HepG2 (cell line): ENCODE measurements around the gene CHMP5. TPM values are rescaled to one million over a fixed set of nuclear protein-coding genes. Genes with fewer than 3 reads are reported as not detected.

Experiments
- CEBPB ChIP-seq: IDR thresholded peaks from 2 replicates; pipeline ENCODE4 v1.6.1; 2011; ENCODE audit warnings: low read depth, low read length, improper control_type of control experiment, borderline replicate concordance
- DNMT1 ChIP-seq: sonication (generic); formaldehyde crosslinking; IDR thresholded peaks from 2 replicates; pipeline ENCODE4 v1.5.1; 2020; ENCODE audit warnings: mild to moderate bottlenecking, missing genetic modification reagents
- EP300 ChIP-seq, 3 experiments: sonication (generic) in 1 of 3; formaldehyde crosslinking in 1 of 3; IDR thresholded peaks; 2 replicates each; pipeline versions ENCODE4 v1.5.1 to v1.6.1; 2011 to 2020; ENCODE audit warnings: low read depth in 2 of 3, low read length in 2 of 3, borderline replicate concordance in 1 of 3, improper control_type of control experiment in 1 of 3, mild to moderate bottlenecking in 1 of 3, missing genetic modification reagents in 1 of 3, moderate library complexity in 1 of 3
- ETV6 ChIP-seq: sonication (generic); formaldehyde crosslinking; conservative IDR thresholded peaks from 2 replicates; pipeline ENCODE4 v1.4.0; 2020; ENCODE audit warnings: missing genetic modification reagents
- FOXO4 ChIP-seq: sonication (generic); formaldehyde crosslinking; conservative IDR thresholded peaks from 2 replicates; pipeline ENCODE4 v1.8.1; 2023; ENCODE audit warnings: missing genetic modification reagents
- GATAD1 ChIP-seq: IDR thresholded peaks from 2 replicates; pipeline ENCODE4 v1.6.1; 2016; ENCODE audit warnings: missing genetic modification reagents, missing compliant biosample characterization
- HNF4A ChIP-seq: sonication (generic); formaldehyde crosslinking; IDR thresholded peaks from 2 replicates; pipeline ENCODE4 v1.4.0; 2020; ENCODE audit warnings: missing genetic modification reagents
- HNRNPUL1 ChIP-seq: fragments of 200-400 bp; formaldehyde crosslinking; IDR thresholded peaks from 2 replicates; pipeline ENCODE4 v1.6.1; 2017; ENCODE audit warnings: low read depth, mild to moderate bottlenecking, low read length, moderate library complexity
- KMT2B ChIP-seq: IDR thresholded peaks from 2 replicates; pipeline ENCODE4 v1.6.1; 2016; ENCODE audit warnings: missing genetic modification reagents, missing compliant biosample characterization
- MBNL3 ChIP-seq: fragments of 250-450 bp; sonication (Bioruptor Pico); conservative IDR thresholded peaks from 2 replicates; pipeline ENCODE4 v1.8.0; 2022; ENCODE audit warnings: mild to moderate bottlenecking, inconsistent platforms
- MED13 ChIP-seq: sonication (generic); formaldehyde crosslinking; IDR thresholded peaks from 2 replicates; pipeline ENCODE4 v1.5.0; 2020; ENCODE audit warnings: missing genetic modification reagents
- MEIS1 ChIP-seq: sonication (generic); formaldehyde crosslinking; IDR thresholded peaks from 2 replicates; pipeline ENCODE4 v1.9.0; 2021; ENCODE audit warnings: mild to moderate bottlenecking, missing genetic modification reagents, moderate library complexity, borderline replicate concordance
- SIX4 ChIP-seq: sonication (generic); formaldehyde crosslinking; IDR thresholded peaks from 2 replicates; pipeline ENCODE4 v1.4.0; 2020; ENCODE audit warnings: missing genetic modification reagents
- SKIL ChIP-seq: sonication (generic); formaldehyde crosslinking; IDR thresholded peaks from 2 replicates; pipeline ENCODE4 v1.8.0; 2022; ENCODE audit warnings: missing genetic modification reagents, mild to moderate bottlenecking, moderate library complexity, borderline replicate concordance
- TEAD2 ChIP-seq: sonication (generic); formaldehyde crosslinking; IDR thresholded peaks from 2 replicates; pipeline ENCODE4 v1.9.0; 2021; ENCODE audit warnings: missing genetic modification reagents
- ZBTB1 ChIP-seq: sonication (generic); formaldehyde crosslinking; IDR thresholded peaks from 2 replicates; pipeline ENCODE4 v1.4.0; 2020; ENCODE audit warnings: missing genetic modification reagents, borderline replicate concordance
- ZBTB34 ChIP-seq: sonication (generic); formaldehyde crosslinking; IDR thresholded peaks from 2 replicates; pipeline ENCODE4 v1.8.0; 2022; ENCODE audit warnings: mild to moderate bottlenecking, missing genetic modification reagents
- ZBTB42 ChIP-seq: sonication (generic); formaldehyde crosslinking; IDR thresholded peaks from 2 replicates; pipeline ENCODE4 v1.5.0; 2020; ENCODE audit warnings: mild to moderate bottlenecking, missing genetic modification reagents
- ZFAT ChIP-seq: sonication (generic); formaldehyde crosslinking; conservative IDR thresholded peaks from 2 replicates; pipeline ENCODE4 v1.8.1; 2023; ENCODE audit warnings: missing genetic modification reagents, inconsistent platforms
- ZNF121 ChIP-seq: sonication (generic); formaldehyde crosslinking; IDR thresholded peaks from 2 replicates; pipeline ENCODE4 v1.5.0; 2020; ENCODE audit warnings: mild to moderate bottlenecking, missing genetic modification reagents
- ZNF160 ChIP-seq: sonication (generic); formaldehyde crosslinking; IDR thresholded peaks from 2 replicates; pipeline ENCODE4 v1.8.0; 2022; ENCODE audit warnings: mild to moderate bottlenecking, inconsistent platforms, missing genetic modification reagents
- ZNF468 ChIP-seq: sonication (generic); formaldehyde crosslinking; IDR thresholded peaks from 2 replicates; pipeline ENCODE4 v1.8.0; 2022; ENCODE audit warnings: mild to moderate bottlenecking, moderate library complexity, missing genetic modification reagents
- polyA plus RNA-seq, 8 experiments: library from polyadenylated mRNA; depleted of rRNA in 3 of 8; stranded (reverse) in 7 of 8; unstranded in 1 of 8; fragments of >200 nt; fragmentation: Illumina TruSeq in 4 of 8; extraction: Trizol in 4 of 8; gene quantifications; 2 replicates each; pipeline versions ENCODE4 v1.2.1 to v1.2.3, GENCODE V29; 2011 to 2016; ENCODE audit warnings: low read depth in 4 of 8, missing spikeins in 1 of 8, mixed read lengths in 1 of 8; ENCODE audit not compliant: insufficient read depth in 1 of 8
- total RNA-seq, 5 experiments: library from RNA; depleted of rRNA; stranded (reverse); fragments of >200 nt; fragmentation: Illumina TruSeq; extraction: Trizol; gene quantifications; 2 replicates each; pipeline ENCODE4 v1.2.3, GENCODE V29; 2016; ENCODE audit warnings: low read depth in 1 of 5
- TF ChIP-seq, protein P1 (sequence below): sonication (generic); formaldehyde crosslinking; IDR thresholded peaks from 2 replicates; pipeline ENCODE4 v1.8.1; 2023; ENCODE audit warnings: mild to moderate bottlenecking, moderate library complexity, missing genetic modification reagents

The CHMP5 gene
- total and polyA plus RNA-seq, 2 of the 13 experiments (the other 11 are each of a cell fraction or from before 2014, with no cell fraction given): 46.0 to 57.3 TPM

DNA sequence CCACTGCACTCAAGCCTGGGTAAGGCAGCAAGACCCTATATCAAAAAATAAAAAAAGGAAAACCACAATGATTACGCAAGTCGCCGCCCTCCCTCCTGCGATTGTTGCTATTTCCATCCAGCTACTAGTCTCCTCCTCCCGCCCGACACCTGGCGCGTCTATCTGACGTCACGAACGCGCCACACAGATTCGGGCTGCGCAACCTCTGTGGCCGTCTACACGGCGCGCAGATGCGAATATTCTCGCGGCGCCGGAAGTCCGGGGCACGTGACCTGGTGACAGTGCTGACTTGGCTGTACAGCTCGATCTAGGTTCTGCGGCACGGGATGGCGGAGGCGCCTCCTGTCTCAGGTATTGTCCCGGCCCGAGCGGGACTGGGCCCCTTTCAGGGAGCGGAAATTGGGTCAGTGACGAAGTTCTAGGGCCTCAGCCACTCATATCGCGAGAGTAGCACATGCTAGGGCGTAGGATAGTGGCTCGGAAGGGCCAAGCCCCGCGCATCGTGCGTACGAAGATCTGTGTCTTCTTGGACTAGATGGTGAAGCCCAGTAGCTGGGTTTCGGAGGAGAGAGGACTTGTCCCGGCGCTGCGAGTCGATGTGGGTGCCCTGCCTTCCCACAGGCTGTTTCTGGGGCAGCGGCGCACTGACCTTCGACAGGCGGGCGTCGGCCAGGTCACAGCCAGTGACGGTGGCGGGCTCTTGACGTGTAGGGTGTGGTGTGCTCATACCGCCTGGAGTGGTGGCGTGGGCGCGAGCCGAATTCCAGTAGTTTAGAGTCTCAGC, 25.6 kb downstream of the CHMP5 start, which contains the start of gene NFX1 (continued):
- peak; percentile 91 for TF ChIP-seq ZBTB34 (CRISPR knock-in tag)
- peak; percentile 98 for TF ChIP-seq CEBPB
- 0 out of 2 replicates have a peak, but pooled peaks have one; percentile 19 for TF ChIP-seq ZNF160 (CRISPR knock-in tag)
- TF ChIP-seq HNF4A (CRISPR knock-in tag): peak; percentile 31; the same call in 1 of the 2 replicates
- no peak for TF ChIP-seq TEAD2 (CRISPR knock-in tag)
- 0 out of 2 replicates have a peak, but pooled peaks have one; percentile 69 for TF ChIP-seq ZNF468
- TF ChIP-seq FOXO4 (CRISPR knock-in tag): 0 out of 2 replicates have a peak, but pooled peaks have one; percentile 47
- TF ChIP-seq SIX4 (CRISPR knock-in tag): peak; percentile 22
- peak; percentile 96 for TF ChIP-seq ZBTB42 (CRISPR knock-in tag)
- TF ChIP-seq, protein P1, sequence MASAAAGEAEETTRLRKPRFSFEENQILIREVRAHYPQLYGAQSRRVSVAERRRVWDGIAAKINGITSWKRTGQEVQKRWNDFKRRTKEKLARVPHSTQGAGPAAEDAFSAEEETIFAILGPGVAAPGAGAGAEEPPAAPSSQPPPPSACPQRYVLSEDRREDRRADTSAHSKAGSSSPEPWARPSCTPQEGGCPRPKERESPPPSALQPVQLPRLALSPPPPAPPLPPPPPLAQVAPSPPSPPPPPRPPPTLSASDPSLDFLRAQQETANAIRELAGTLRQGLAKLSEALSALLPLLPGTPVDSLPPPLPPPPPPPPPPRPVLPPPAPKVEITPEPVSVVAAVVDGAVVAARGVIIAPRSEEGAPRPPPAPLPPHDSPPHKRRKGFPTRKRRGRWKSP (CRISPR knock-in tag): peak; percentile 56; the same call in 1 of the 2 replicates
- TF ChIP-seq KMT2B (CRISPR knock-in tag): peak; percentile 95
- TF ChIP-seq DNMT1 (CRISPR knock-in tag): no peak
- TF ChIP-seq ZNF121 (CRISPR knock-in tag): peak; percentile 9; the same call in 1 of the 2 replicates
- peak; percentile 63; the same call in 1 of the 2 replicates for TF ChIP-seq MED13 (CRISPR knock-in tag)
- TF ChIP-seq ZBTB1 (CRISPR knock-in tag): no peak
- 0 out of 2 replicates have a peak, but pooled peaks have one; percentile 19 for TF ChIP-seq ETV6 (CRISPR knock-in tag)
- peak; percentile 43 to 48; a peak in 2 of 4 replicates for TF ChIP-seq EP300 (IDR thresholded peaks at IDR 0.05; ENCODE audit: low read depth in 2 of 2, low read length in 2 of 2)
- TF ChIP-seq EP300 (CRISPR knock-in tag; IDR thresholded peaks at IDR 0.05; ENCODE audit: borderline replicate concordance): peak; percentile 15; the same call in 1 of the 2 replicates
- peak; percentile 99 for TF ChIP-seq GATAD1 (CRISPR knock-in tag)
- TF ChIP-seq HNRNPUL1: no peak
- 0 out of 2 replicates have a peak, but pooled peaks have one; percentile 59 for TF ChIP-seq SKIL (CRISPR knock-in tag)
- TF ChIP-seq ZFAT (CRISPR knock-in tag): no peak
- no peak for TF ChIP-seq MBNL3 (CRISPR knock-in tag)
- no peak; the same call in 1 of the 2 replicates for TF ChIP-seq MEIS1 (CRISPR knock-in tag)
